ENCODE data around the gene SCO2. TPM values are rescaled to one million over a fixed set of nuclear protein-coding genes. Genes with fewer than 3 reads are reported as not detected.
A peak's percentile ranks its signal among the peaks of the same experiment; 100 is the strongest.

Gene SCO2
- total RNA-seq, 4 donors from 2014 or later, result 1.2 to 6.3 (median 4.5) TPM; not detected in 1

DNA sequence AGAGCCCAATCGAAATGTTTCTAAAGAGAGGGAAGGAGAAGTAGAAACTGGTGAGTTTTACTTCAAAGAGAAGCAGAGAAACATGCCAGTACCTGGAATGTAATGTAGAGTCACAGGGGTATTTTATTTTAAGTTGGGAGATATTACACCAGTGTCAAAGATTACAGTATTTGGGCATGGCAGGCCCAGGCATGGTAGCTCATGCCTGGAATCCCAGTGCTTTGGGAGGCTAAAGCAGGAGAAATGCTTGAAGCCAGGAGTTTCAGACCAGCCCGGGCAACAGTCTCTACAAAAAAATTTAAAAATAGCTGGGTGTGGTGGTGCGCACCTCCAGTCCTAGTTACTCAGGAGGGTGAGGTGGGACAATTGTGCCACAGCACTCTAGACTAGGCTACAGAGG, 34.6 kb upstream of the SCO2 start:
- H3K4me1 ChIP-seq, result peaks cover 0 to 8% (median 6%) of the 10 kb centered on the region in 4 donors
- DNase-seq, result no peak
- no peak for TF ChIP-seq POLR2A (IDR thresholded peaks at IDR 0.05)
- no peak for TF ChIP-seq CTCF (IDR thresholded peaks at IDR 0.05)

DNA sequence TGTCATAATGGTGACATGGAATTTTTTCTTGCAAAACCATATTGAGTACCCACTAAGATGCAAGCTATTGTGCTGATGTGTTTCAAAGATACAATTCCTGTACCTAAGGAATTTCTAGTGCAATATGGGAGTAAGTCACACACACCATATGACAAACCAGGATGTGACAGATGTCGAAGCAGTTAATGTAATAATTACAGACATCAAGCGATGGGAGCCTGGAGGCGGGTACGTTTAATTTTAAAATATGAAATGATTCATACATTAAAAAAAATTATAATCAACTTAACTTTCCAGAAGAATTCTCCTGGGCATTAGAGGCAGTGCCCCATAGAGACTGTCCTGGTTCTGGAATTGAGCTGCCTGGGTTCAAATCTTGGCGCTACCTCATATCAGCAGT, 31.3 kb upstream of the SCO2 start:
- H3K36me3 ChIP-seq, result no peaks in the 10 kb centered on the region
- no peaks in the 10 kb centered on the region for H3K27me3 ChIP-seq
- H3K4me1 ChIP-seq, result no peaks in the 10 kb centered on the region
- no peak for TF ChIP-seq CTCF (IDR thresholded peaks at IDR 0.05)
- no peak for TF ChIP-seq POLR2A (IDR thresholded peaks at IDR 0.05)
- H3K9me3 ChIP-seq, result no peaks in the 10 kb centered on the region
- no peak for DNase-seq
- H3K27ac ChIP-seq, result no peak overlapping the region
- H3K4me3 ChIP-seq, result no peak overlapping the region

More for the DNA sequence above, 34.6 kb upstream of the SCO2 start:
- no peak overlapping the region for H3K4me3 ChIP-seq
- H3K27ac ChIP-seq, result no peak overlapping the region
- no peaks in the 10 kb centered on the region for H3K9me3 ChIP-seq
- H3K36me3 ChIP-seq, result no peaks in the 10 kb centered on the region
- H3K27me3 ChIP-seq, result no peaks in the 10 kb centered on the region

GRCh38 chr22:50553310-50553709, 27.9 kb upstream of the SCO2 start:
- Histone ChIP-seq H3K27me3 (peaks cover 0 to 6% of the 10 kb centered on the region in 2 donors), H3K4me3 (no peak overlapping the region), H3K27ac (no peak overlapping the region), H3K36me3 (no peaks in the 10 kb centered on the region), H3K4me1 (peaks cover 0 to 11% (median 10%) of the 10 kb centered on the region in 4 donors), H3K9me3 (no peaks in the 10 kb centered on the region)
- DNase-seq, result no peak
- TF ChIP-seq CTCF (IDR thresholded peaks at IDR 0.05) (no peak), POLR2A (IDR thresholded peaks at IDR 0.05) (no peak)

GRCh38 chr22:50551160-50551752, 25.9 kb upstream of the SCO2 start:
- Histone ChIP-seq H3K9me3 (no peaks in the 10 kb centered on the region), H3K36me3 (no peaks in the 10 kb centered on the region), H3K27ac (no peak overlapping the region), H3K4me3 (no peak overlapping the region), H3K27me3 (peaks cover 0 to 15% of the 10 kb centered on the region in 2 donors), H3K4me1 (peaks cover 0 to 23% (median 12%) of the 10 kb centered on the region in 4 donors)
- no peak for DNase-seq
- TF ChIP-seq POLR2A (IDR thresholded peaks at IDR 0.05) (no peak), CTCF (IDR thresholded peaks at IDR 0.05) (no peak)

- Histone ChIP-seq H3K27ac (no peak overlapping the region), H3K4me1 (peaks cover 0 to 23% (median 12%) of the 10 kb centered on the region in 4 donors), H3K4me3 (no peak overlapping the region), H3K36me3 (no peaks in the 10 kb centered on the region), H3K9me3 (no peaks in the 10 kb centered on the region), H3K27me3 (peaks cover 0 to 15% of the 10 kb centered on the region in 2 donors)
- no peak for DNase-seq
- TF ChIP-seq POLR2A (IDR thresholded peaks at IDR 0.05), result no peak
These were observed 25.0 kb upstream of the SCO2 start for GRCh38 chr22:50550395-50550794.

DNA sequence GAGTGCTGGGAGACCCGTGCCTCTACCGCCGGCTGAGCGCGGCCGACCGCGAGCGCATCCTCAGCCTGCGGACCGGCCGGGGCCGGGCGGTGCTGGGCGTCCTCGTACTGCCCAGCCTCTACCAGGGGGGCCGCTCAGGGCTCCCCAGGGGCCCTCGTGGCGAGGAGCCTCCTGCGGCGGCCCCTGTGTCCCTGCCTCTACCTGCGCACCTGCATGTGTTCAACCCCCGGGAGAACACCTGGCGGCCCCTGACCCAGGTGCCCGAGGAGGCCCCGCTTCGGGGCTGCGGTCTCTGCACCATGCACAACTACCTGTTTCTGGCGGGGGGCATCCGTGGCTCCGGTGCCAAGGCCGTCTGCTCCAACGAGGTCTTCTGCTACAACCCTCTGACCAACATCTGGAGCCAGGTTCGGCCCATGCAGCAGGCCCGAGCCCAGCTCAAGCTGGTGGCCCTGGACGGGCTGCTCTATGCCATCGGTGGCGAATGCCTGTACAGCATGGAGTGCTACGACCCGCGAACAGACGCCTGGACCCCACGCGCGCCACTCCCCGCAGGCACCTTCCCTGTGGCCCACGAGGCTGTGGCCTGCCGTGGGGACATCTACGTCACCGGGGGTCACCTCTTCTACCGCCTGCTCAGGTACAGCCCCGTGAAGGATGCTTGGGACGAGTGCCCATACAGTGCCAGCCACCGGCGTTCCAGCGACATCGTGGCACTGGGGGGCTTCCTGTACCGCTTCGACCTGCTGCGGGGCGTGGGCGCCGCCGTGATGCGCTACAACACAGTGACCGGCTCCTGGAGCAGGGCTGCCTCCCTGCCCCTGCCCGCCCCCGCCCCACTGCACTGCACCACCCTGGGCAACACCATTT, 23.8 kb upstream of the SCO2 start:
- Histone ChIP-seq H3K36me3 (no peaks in the 10 kb centered on the region), H3K27me3 (peaks cover 0 to 15% of the 10 kb centered on the region in 2 donors), H3K9me3 (no peaks in the 10 kb centered on the region), H3K4me3 (peak overlapping the region; percentile 41 to 65 (median 48)), H3K27ac (peak overlapping the region; percentile 41 to 84 (median 58)), H3K4me1 (peaks cover 4 to 33% (median 18%) of the 10 kb centered on the region in 4 donors)
- TF ChIP-seq POLR2A (IDR thresholded peaks at IDR 0.05), result no peak
- no peak for TF ChIP-seq CTCF (IDR thresholded peaks at IDR 0.05)
- no peak for DNase-seq

Data from Peyer's patch (tissue), 4 donors.